ENCODE data around the gene TCF12. TPM values are rescaled to one million over a fixed set of nuclear protein-coding genes. Genes with fewer than 3 reads are reported as not detected.

TCF12 gene
- total RNA-seq, 1 experiment from 2014 or later: 98.7 TPM

- DNase-seq (ENCODE audit: low spot score): no peak
These were observed 402.3 kb downstream of the TCF12 start for GRCh38 chr15:57320631-57321220.

- DNase-seq (ENCODE audit: low spot score): no peak
These were observed 403.0 kb downstream of the TCF12 start for GRCh38 chr15:57321485-57321884.

GRCh38 chr15:57321973-57322601, 403.6 kb downstream of the TCF12 start:
- DNase-seq (ENCODE audit: low spot score): no peak

- no peak for DNase-seq (ENCODE audit: low spot score)
These were observed 404.3 kb downstream of the TCF12 start for GRCh38 chr15:57322602-57323250.

GRCh38 chr15:57323299-57323805, 404.9 kb downstream of the TCF12 start:
- DNase-seq (ENCODE audit: low spot score): no peak

GRCh38 chr15:57323806-57324589, 405.6 kb downstream of the TCF12 start:
- DNase-seq (ENCODE audit: low spot score): peak; percentile 92

GRCh38 chr15:57324590-57324890, 406.1 kb downstream of the TCF12 start:
- no peak for DNase-seq (ENCODE audit: low spot score)

- no peak for DNase-seq (ENCODE audit: low spot score)
These were observed 406.7 kb downstream of the TCF12 start for GRCh38 chr15:57324944-57325679.

- no peak for DNase-seq (ENCODE audit: low spot score)
These were observed 407.8 kb downstream of the TCF12 start for GRCh38 chr15:57326196-57326595.

- peak; percentile 92 for DNase-seq (ENCODE audit: low spot score)
These were observed 409.6 kb downstream of the TCF12 start for GRCh38 chr15:57327985-57328471.

GRCh38 chr15:57328479-57328878, 410.0 kb downstream of the TCF12 start:
- no peak for DNase-seq (ENCODE audit: low spot score)

- no peak for DNase-seq (ENCODE audit: low spot score)
These were observed 410.5 kb downstream of the TCF12 start for GRCh38 chr15:57328897-57329296.

GRCh38 chr15:57329582-57330367, 411.3 kb downstream of the TCF12 start:
- DNase-seq (ENCODE audit: low spot score): peak; percentile 21

GRCh38 chr15:57330619-57331340, 412.3 kb downstream of the TCF12 start:
- DNase-seq (ENCODE audit: low spot score): peak; percentile 70

- no peak for DNase-seq (ENCODE audit: low spot score)
These were observed 413.9 kb downstream of the TCF12 start for GRCh38 chr15:57332326-57332725.

- DNase-seq (ENCODE audit: low spot score): no peak
These were observed 415.0 kb downstream of the TCF12 start for GRCh38 chr15:57333487-57333886.

GRCh38 chr15:57334257-57334656, 415.8 kb downstream of the TCF12 start:
- DNase-seq (ENCODE audit: low spot score): peak; percentile 50

GRCh38 chr15:57335293-57335715, 416.9 kb downstream of the TCF12 start:
- no peak for DNase-seq (ENCODE audit: low spot score)

GRCh38 chr15:57335719-57336118, 417.3 kb downstream of the TCF12 start:
- no peak for DNase-seq (ENCODE audit: low spot score)

- no peak for DNase-seq (ENCODE audit: low spot score)
These were observed 419.5 kb downstream of the TCF12 start for GRCh38 chr15:57337868-57338411.

Measured in H4 (cell line).